ENCODE measurements around the gene MED4. TPM values are rescaled to one million over a fixed set of nuclear protein-coding genes. Genes with fewer than 3 reads are reported as not detected.

Gene MED4
- total RNA-seq (2011; cell fraction: chromatin; rRNA removed; ENCODE audit: low replicate concordance), result 5.6 and 20.3 TPM in 2 replicates
- 5.7 and 7.8 TPM in 2 replicates for total RNA-seq (2011; cell fraction: nucleolus; rRNA removed)
- 10.4 and 21.2 TPM in 2 replicates for total RNA-seq (2011; cell fraction: nucleoplasm; rRNA removed)
- total RNA-seq (2014; rRNA removed) (22.2 and 24.5 TPM in 2 replicates), total RNA-seq (2014; rRNA removed; fragmentation: Illumina TruSeq; extraction: Trizol) (35.7 and 45.1 TPM in 2 replicates), total RNA-seq (2015; rRNA removed; fragmentation: Illumina TruSeq; extraction: Trizol) (33.8 and 35.2 TPM in 2 replicates), total RNA-seq (2021) (29.9 and 34.1 TPM in 2 replicates), polyA plus RNA-seq (2011; rRNA removed) (61.5 and 80.8 TPM in 2 replicates), polyA plus RNA-seq (2014; fragmentation: Illumina TruSeq; extraction: Trizol) (59.6 and 63.6 TPM in 2 replicates), polyA plus RNA-seq (2014; fragmentation: Nextera tagmentation; extraction: Ambion mirVana) (10 to 100 TPM; 73.5 to 87.3 TPM), polyA plus RNA-seq (2014; rRNA removed) (55.3 and 58.3 TPM in 2 replicates), polyA minus RNA-seq (2011; rRNA and poly(A)+ RNA removed) (26.2 and 26.9 TPM in 2 replicates), Bru-seq, nascent RNA (percentile 90 among the genes with signal in this experiment), BruChase-seq, experiment 1, labeled RNA remaining after a 2-hour chase (percentile 93 among the genes with signal in this experiment), BruChase-seq, experiment 2, labeled RNA remaining after a 6-hour chase (percentile 91 among the genes with signal in this experiment)
- polyA plus RNA-seq (2011; cell fraction: cytosol; rRNA removed), result 22.5 and 37.4 TPM in 2 replicates
- 11.1 and 16.6 TPM in 2 replicates for polyA plus RNA-seq (2011; cell fraction: nucleus; rRNA removed)
- 25.7 and 37.5 TPM in 2 replicates for polyA plus RNA-seq (2012)
- polyA minus RNA-seq (2011; cell fraction: cytosol; rRNA and poly(A)+ RNA removed), result 11.5 and 20.2 TPM in 2 replicates
- polyA minus RNA-seq (2011; cell fraction: nucleus; rRNA and poly(A)+ RNA removed), result 4.2 and 12.6 TPM in 2 replicates
- long read RNA-seq, experiment 1, transcript MED4-201 (7 exons, 2,022 nt), result major isoform, 121 of 202 reads
- long read RNA-seq, experiment 1, transcript MED4-202 (7 exons, 931 nt), result minor isoform, 33 of 202 reads
- long read RNA-seq, experiment 1, partial matches to known transcripts, result 10 of 202 reads
- long read RNA-seq, experiment 1, other reads (novel, unspliced or antisense), result 37 of 202 reads
- long read RNA-seq, experiment 2, transcript MED4-201 (7 exons, 2,022 nt), result major isoform, 30 of 66 reads
- long read RNA-seq, experiment 2, transcript MED4-202 (7 exons, 931 nt), result minor isoform, 9 of 66 reads
- long read RNA-seq, experiment 2, partial matches to known transcripts, result 8 of 66 reads
- long read RNA-seq, experiment 2, other reads (novel, unspliced or antisense), result 19 of 66 reads
- long read RNA-seq, experiment 3, transcript MED4-202 (7 exons, 931 nt), result minor isoform, 10 of 41 reads
- long read RNA-seq, experiment 3, transcript MED4-201 (7 exons, 2,022 nt), result major isoform, 19 of 41 reads
- long read RNA-seq, experiment 3, partial matches to known transcripts, result 4 of 41 reads
- long read RNA-seq, experiment 3, other reads (novel, unspliced or antisense), result 8 of 41 reads

GRCh38 chr13:48094781-48095502, at the start of gene MED4:
TSS of gene MED4 (minus strand) at chr13:48095104. CDS start at chr13:48095078, 26 bp downstream.
- ChIA-PET POLR2A (interaction anchor here (0.5 to 0.9 kb wide), 3 partner anchors 24 to 184 kb away, joined by 3 to 8 read pairs (median 5); partner anchors contain the start of gene NUDT15), CTCF (ENCODE audit: low intra/inter-chr PET ratio) (no interaction called here)
- peak within 1 kb of the TSS; percentile 83 for H3K27ac ChIP-seq (ENCODE audit: extremely low read depth, low read depth, low read length)
- peak within 1 kb of the TSS; percentile 84 for H3K4me2 ChIP-seq (ENCODE audit: insufficient read depth, low read length)
- H3K9me1 ChIP-seq (ENCODE audit: control insufficient read depth, insufficient read depth, low read length), result no peaks in the 10 kb centered on the region
- H3K27me3 ChIP-seq (ENCODE audit: control insufficient read depth in 2 of 2, insufficient read depth in 2 of 2, low read length in 2 of 2), result no peaks in the 10 kb centered on the region
- peak; percentile 77 for FAIRE-seq
- intact Hi-C loops (cut with micrococcal nuclease) (no loop called here), in situ Hi-C loops (cut with MboI) (no loop called here)
- DNase-seq (ENCODE audit: extremely low read depth in 1 of 4, low spot score in 3 of 4), result peak; percentile 88 to 93 (median 88)
- H3K36me3 ChIP-seq (ENCODE audit: control insufficient read depth, insufficient read depth, low read length), result peaks cover 7% of the 10 kb centered on the region; the same call in 1 of the 3 replicates
- peaks cover 50% of the 10 kb centered on the region for H3K79me2 ChIP-seq (ENCODE audit: control insufficient read depth, insufficient read depth, low read length)
- H4K20me1 ChIP-seq (replicated peaks; ENCODE audit: control insufficient read depth, insufficient read depth, low read length), result peaks cover 12% of the 10 kb centered on the region
- 3% methylated on average over 13 of the region's 54 CpGs for WGBS (ENCODE audit: insufficient coverage, low coverage, missing lambda C conversion rate)
- H2AFZ ChIP-seq (ENCODE audit: low read depth, low read length), result peak within 1 kb of the TSS; percentile 87
- H3K9ac ChIP-seq (ENCODE audit: insufficient read depth in 1 of 2, low read depth in 2 of 2, low read length in 2 of 2), result peak within 1 kb of the TSS; percentile 92 to 94
- ATAC-seq, result peak; percentile 97
- H3K4me3 ChIP-seq, result peak within 1 kb of the TSS; percentile 96
- 0 out of 2 replicates have a peak, but pooled peaks cover 3% of the 10 kb centered on the region for H3K9me3 ChIP-seq (replicated peaks; ENCODE audit: control insufficient read depth, insufficient read depth, low read depth, low read length)
- no TSS peak for BruUV-seq (replicated peaks)
- H3K4me1 ChIP-seq (replicated peaks in 1 of 2; ENCODE audit: control insufficient read depth in 2 of 2, insufficient read depth in 2 of 2, low read length in 2 of 2), result peaks cover 0 to 3% of the 10 kb centered on the region in 2 experiments; a peak in 2 of 5 replicates
- TF ChIP-seq HMGN3 (IDR thresholded peaks at IDR 0.05; ENCODE audit: borderline replicate concordance, extremely low read depth, insufficient read length, low read depth, low read length) (peak; percentile 62), ZKSCAN1 (IDR thresholded peaks at IDR 0.05; ENCODE audit: low read depth, low read length) (no peak), FOXK2 (conservative IDR thresholded peaks at IDR 0.05 in 1 of 2, IDR thresholded peaks at IDR 0.05 in 1 of 2; ENCODE audit: low read depth in 2 of 2) (peak; percentile 19 to 36; a peak in 2 of 4 replicates), SUPT5H (IDR thresholded peaks at IDR 0.05) (peak; percentile 93), CREB1 (IDR thresholded peaks at IDR 0.05) (peak; percentile 47; the same call in 1 of the 2 replicates), CREB1 (CRISPR knock-in tag; IDR thresholded peaks at IDR 0.05) (peak; percentile 60; the same call in 1 of the 2 replicates), TOE1 (IDR thresholded peaks at IDR 0.05; ENCODE audit: borderline replicate concordance) (no peak), TOE1 (CRISPR knock-in tag; IDR thresholded peaks at IDR 0.05; ENCODE audit: borderline replicate concordance, low read depth) (no peak), STAT5B (CRISPR knock-in tag; IDR thresholded peaks at IDR 0.05) (no peak), ZC3H11A (IDR thresholded peaks at IDR 0.05; ENCODE audit: low read depth, low read length) (no peak), ARID1B (IDR thresholded peaks at IDR 0.05) (0 out of 2 replicates have a peak, but pooled peaks have one; percentile 15), ESRRA (IDR thresholded peaks at IDR 0.05; ENCODE audit: borderline replicate concordance, low read depth) (0 out of 2 replicates have a peak, but pooled peaks have one; percentile 25), RBM14 (IDR thresholded peaks at IDR 0.05; ENCODE audit: borderline replicate concordance, insufficient read depth, low read depth, low read length) (no peak), NFIC (IDR thresholded peaks at IDR 0.05) (0 out of 2 replicates have a peak, but pooled peaks have one; percentile 12), ZNF655 (CRISPR knock-in tag; IDR thresholded peaks at IDR 0.05) (no peak)
